Tibial artery (tissue), 4 donors: ENCODE data around the gene LILRA6.

Experiments
- DNase-seq, 2 donors: peaks; one replicate each; pipeline ENCODE4 v3.0.0-alpha.2; 2019
- H3K27ac ChIP-seq, 2 donors: fragments of 200-600 bp; sonication (generic) in 1 of 2; 1 replicate in 1 of 2; 2 replicates in 1 of 2; pipeline ENCODE4 v1.5.1; 2018 to 2019; ENCODE audit warnings: mild to moderate bottlenecking in 1 of 2
- H3K27me3 ChIP-seq, 2 donors: fragments of 200-600 bp; sonication (generic) in 1 of 2; one replicate each; pipeline versions ENCODE4 v1.5.1 to v1.6.0; 2016 to 2019
- H3K36me3 ChIP-seq, 3 donors: fragments of 200-600 bp; sonication (generic) in 2 of 3; one replicate each; pipeline ENCODE4 v1.5.1; 2016 to 2019; ENCODE audit warnings: mild to moderate bottlenecking in 2 of 3
- H3K4me1 ChIP-seq, 4 donors: fragments of 200-600 bp; sonication (generic) in 2 of 4; 1 replicate in 3 of 4; 2 replicates in 1 of 4; pipeline ENCODE4 v1.5.1; 2016 to 2019
- H3K4me3 ChIP-seq, 2 donors: fragments of 200-600 bp; sonication (generic) in 1 of 2; 1 replicate in 1 of 2; 2 replicates in 1 of 2; pipeline ENCODE4 v1.5.1; 2018 to 2019; ENCODE audit warnings: mild to moderate bottlenecking in 2 of 2
- H3K9me3 ChIP-seq, 3 donors: fragments of 200-600 bp; sonication (generic) in 1 of 3; one replicate each; pipeline ENCODE4 v1.5.1; 2016 to 2019
- intact Hi-C: fragments of 100-400 bp; cut with DNase I; formaldehyde crosslinking; loops from one replicate; pipeline ENCODE4 v1.15.0; 2023; ENCODE audit warnings: low total_unique reads
- TF ChIP-seq, protein P1 (sequence below), 2 experiments: fragments of 200-600 bp in 1 of 2; fragments of 450-650 bp in 1 of 2; IDR thresholded peaks; one replicate each; pipeline ENCODE4 v1.5.1; 2017 to 2019; ENCODE audit warnings: antibody characterized with exemption in 2 of 2, mild to moderate bottlenecking in 1 of 2, moderate library complexity in 1 of 2

Gene LILRA6

DNA sequence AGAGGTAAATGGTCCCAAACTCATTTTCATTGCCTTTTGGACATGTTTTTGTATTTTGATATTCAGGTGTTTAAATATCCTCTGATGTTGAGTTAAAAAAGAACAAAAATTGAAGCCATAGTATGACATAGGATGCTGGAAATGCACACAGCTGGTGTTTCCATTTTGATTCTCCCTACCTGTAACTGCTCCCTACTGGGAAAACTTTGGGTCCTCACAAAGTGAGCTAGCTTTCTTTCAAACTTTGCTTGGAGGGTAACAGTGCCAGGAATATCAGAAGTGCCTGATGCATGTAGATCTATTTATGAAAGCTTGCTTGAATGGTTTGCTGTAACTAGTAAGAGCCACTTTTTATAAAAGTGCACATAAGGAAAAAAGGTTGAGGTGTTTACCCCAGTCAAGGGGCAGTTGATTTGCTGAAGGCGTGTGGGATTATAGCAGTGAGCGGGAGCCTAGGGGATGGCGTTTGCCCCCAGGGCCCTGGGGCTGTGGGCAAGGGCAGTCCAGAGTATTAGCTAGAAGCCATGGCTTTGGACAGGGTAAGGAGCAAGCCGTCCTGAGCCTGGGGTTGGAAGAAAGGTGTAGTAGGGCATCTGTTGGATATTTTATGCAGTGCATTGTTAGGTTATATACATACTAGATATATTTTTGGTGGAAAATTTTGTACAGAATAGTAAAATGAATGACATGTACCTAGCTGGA is 37.7 kb downstream of the LILRA6 start:
- DNase-seq, result no peak
- H3K27me3 ChIP-seq, result no peaks in the 10 kb centered on the region
- TF ChIP-seq, protein P1, sequence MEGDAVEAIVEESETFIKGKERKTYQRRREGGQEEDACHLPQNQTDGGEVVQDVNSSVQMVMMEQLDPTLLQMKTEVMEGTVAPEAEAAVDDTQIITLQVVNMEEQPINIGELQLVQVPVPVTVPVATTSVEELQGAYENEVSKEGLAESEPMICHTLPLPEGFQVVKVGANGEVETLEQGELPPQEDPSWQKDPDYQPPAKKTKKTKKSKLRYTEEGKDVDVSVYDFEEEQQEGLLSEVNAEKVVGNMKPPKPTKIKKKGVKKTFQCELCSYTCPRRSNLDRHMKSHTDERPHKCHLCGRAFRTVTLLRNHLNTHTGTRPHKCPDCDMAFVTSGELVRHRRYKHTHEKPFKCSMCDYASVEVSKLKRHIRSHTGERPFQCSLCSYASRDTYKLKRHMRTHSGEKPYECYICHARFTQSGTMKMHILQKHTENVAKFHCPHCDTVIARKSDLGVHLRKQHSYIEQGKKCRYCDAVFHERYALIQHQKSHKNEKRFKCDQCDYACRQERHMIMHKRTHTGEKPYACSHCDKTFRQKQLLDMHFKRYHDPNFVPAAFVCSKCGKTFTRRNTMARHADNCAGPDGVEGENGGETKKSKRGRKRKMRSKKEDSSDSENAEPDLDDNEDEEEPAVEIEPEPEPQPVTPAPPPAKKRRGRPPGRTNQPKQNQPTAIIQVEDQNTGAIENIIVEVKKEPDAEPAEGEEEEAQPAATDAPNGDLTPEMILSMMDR (IDR thresholded peaks at IDR 0.05), result no peak
- no peak overlapping the region for H3K4me3 ChIP-seq
- intact Hi-C loops, result no loop called here
- no peak overlapping the region for H3K27ac ChIP-seq
- peaks cover 6 to 59% (median 53%) of the 10 kb centered on the region in 4 donors for H3K4me1 ChIP-seq
- H3K36me3 ChIP-seq, result peaks cover 36 to 69% (median 60%) of the 10 kb centered on the region in 3 donors
- H3K9me3 ChIP-seq, result no peaks in the 10 kb centered on the region

DNA sequence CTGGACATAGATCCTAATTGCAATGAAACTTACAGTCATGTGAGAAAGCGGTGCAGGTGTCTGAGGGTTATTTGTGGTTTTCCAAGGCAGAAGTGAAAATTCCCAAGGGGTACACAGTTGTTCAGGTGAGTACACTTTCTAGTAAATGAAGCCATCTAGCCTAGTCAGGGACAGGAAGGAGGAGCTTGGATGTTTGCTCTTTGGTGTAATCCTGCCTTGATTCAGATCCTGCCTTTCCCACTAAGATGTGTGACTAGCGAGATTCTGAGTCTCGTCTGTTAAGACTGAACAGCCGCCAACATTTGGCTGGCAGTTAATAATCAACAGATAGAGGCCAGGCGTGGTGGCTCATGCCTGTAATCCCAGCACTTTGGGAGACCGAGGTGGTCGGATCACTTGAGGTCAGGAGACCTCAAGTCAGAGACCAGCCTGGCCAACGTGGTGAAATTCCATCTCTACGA is 39.4 kb downstream of the LILRA6 start:
- intact Hi-C loops, result no loop called here
- no peaks in the 10 kb centered on the region for H3K9me3 ChIP-seq
- TF ChIP-seq, protein P1 (IDR thresholded peaks at IDR 0.05), result no peak
- no peak overlapping the region for H3K4me3 ChIP-seq
- H3K27ac ChIP-seq, result no peak overlapping the region
- H3K36me3 ChIP-seq, result peaks cover 36 to 66% (median 57%) of the 10 kb centered on the region in 3 donors
- DNase-seq, result no peak
- peaks cover 0 to 47% (median 41%) of the 10 kb centered on the region in 4 donors for H3K4me1 ChIP-seq
- no peaks in the 10 kb centered on the region for H3K27me3 ChIP-seq

DNA sequence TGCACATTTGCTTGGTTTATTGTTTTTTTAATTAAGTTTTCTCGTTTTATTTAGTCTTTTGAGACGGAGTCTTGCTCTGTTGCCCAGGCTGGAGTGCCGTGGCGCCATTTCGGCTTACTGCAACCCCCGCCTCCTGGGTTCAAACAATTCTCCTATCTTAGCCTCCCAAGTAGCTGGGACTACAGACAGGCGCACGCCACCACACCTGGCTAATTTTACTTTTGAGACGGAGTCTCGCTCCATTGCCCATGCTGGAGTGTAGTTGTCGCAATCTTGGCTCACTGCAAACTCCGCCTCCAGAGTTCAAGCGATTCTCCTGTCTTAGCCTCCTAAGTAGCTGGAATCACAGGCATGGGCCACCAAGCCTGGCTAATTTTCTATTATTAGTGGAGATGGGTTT is 40.6 kb downstream of the LILRA6 start:
- no peaks in the 10 kb centered on the region for H3K27me3 ChIP-seq
- H3K36me3 ChIP-seq, result peaks cover 26 to 56% (median 45%) of the 10 kb centered on the region in 3 donors
- no peak for DNase-seq
- peak overlapping the region; percentile 69 to 74 for H3K4me3 ChIP-seq
- TF ChIP-seq, protein P1 (IDR thresholded peaks at IDR 0.05), result no peak
- H3K9me3 ChIP-seq, result no peaks in the 10 kb centered on the region
- H3K4me1 ChIP-seq, result peaks cover 0 to 47% (median 41%) of the 10 kb centered on the region in 4 donors
- intact Hi-C loops, result no loop called here
- H3K27ac ChIP-seq, result no peak overlapping the region

DNA sequence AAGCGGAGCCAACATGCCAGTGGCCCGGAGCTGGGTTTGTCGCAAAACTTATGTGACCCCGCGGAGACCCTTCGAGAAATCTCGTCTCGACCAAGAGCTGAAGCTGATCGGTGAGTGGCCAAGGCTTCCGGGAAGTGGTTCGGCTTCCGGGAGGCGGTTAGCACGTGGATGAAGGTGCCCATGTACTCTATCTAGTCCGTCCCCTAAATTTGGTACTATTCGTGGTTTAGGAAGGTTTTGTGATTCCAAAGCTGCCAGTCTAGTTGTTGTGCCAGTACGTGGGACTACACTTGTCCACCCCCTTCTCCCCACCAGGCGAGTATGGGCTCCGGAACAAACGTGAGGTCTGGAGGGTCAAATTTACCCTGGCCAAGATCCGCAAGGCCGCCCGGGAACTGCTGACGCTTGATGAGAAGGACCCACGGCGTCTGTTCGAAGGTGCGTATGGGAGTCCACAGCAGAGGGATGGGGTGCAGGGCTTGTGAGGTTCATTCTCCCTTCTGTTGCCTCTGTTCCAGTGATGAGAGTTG is 41.4 kb downstream of the LILRA6 start:
- intact Hi-C loops, result no loop called here
- no peaks in the 10 kb centered on the region for H3K9me3 ChIP-seq
- no peak for DNase-seq
- H3K4me1 ChIP-seq, result peaks cover 0 to 47% (median 41%) of the 10 kb centered on the region in 4 donors
- H3K36me3 ChIP-seq, result peaks cover 19 to 56% (median 38%) of the 10 kb centered on the region in 3 donors
- no peaks in the 10 kb centered on the region for H3K27me3 ChIP-seq
- H3K27ac ChIP-seq, result peak overlapping the region; percentile 90 to 95
- TF ChIP-seq, protein P1 (IDR thresholded peaks at IDR 0.05), result no peak
- H3K4me3 ChIP-seq, result peak overlapping the region; percentile 69 to 74

DNA sequence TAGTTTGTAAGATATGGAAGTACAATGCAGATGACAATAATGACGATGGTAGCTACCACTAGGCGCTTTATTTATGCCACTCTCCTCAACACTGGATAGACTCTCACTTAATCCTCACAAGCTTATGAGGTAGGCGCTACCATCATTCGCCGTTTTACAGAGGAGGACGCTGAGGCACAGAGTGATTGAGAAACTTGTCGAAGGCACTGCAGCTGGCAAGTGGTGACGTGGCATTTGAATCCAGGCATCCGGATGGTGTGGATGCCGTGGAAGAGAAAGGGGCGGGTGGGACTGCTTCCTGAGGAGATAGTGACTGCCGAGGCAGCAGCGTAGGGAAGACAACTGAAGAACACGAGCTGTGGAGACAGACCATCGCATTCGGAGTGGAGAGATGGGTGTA is 43.2 kb downstream of the LILRA6 start:
- H3K27me3 ChIP-seq, result no peaks in the 10 kb centered on the region
- TF ChIP-seq, protein P1 (IDR thresholded peaks at IDR 0.05), result no peak
- H3K36me3 ChIP-seq, result peaks cover 12 to 45% (median 26%) of the 10 kb centered on the region in 3 donors
- H3K4me1 ChIP-seq, result peaks cover 0 to 39% (median 32%) of the 10 kb centered on the region in 4 donors
- no peak for DNase-seq
- no peak overlapping the region for H3K27ac ChIP-seq
- intact Hi-C loops, result no loop called here
- H3K9me3 ChIP-seq, result no peaks in the 10 kb centered on the region
- no peak overlapping the region for H3K4me3 ChIP-seq
